Measurements from ENCODE around the gene OTX2. TPM values are rescaled to one million over a fixed set of nuclear protein-coding genes. Genes with fewer than 3 reads are reported as not detected.

The OTX2 gene
- polyA plus RNA-seq, 2 of the 4 experiments (the other 2 are of a cell fraction) = not detected

DNA sequence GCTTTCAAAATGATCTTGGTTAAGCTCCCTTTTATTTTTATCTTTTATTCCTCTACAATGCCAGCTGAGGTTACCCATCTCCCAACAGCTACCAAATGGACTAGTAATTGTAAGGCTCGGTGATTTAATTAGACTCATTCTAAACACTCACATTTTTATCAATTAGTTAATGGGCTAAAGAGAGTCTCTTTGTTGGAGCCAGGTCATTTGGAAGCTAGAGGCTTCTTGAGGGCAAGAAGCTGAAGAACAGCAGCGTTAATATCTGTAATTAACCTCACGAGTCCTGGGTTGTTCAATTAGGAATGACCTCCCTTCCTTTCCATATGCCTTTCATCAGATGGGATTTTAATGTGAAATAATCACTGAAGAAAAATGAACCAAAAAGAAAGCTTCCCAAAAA lies 56.9 kb downstream of the OTX2 start:
- DNase-seq (ENCODE audit: low read depth in 1 of 2, low spot score in 1 of 2) = no peak
- no peak overlapping the region for H3K4me2 ChIP-seq
- H3K9me3 ChIP-seq = no peaks in the 10 kb centered on the region
- FAIRE-seq = no peak
- H3K4me3 ChIP-seq = no peak overlapping the region
- no peak overlapping the region for H3K27ac ChIP-seq
- ChIA-PET POLR2A (no interaction called here), CTCF (interaction anchor here (1.3 kb wide), 1 partner anchor 17 kb away, joined by 5 read pairs; no protein-coding TSS in a partner anchor)
- TF ChIP-seq MAFK (IDR thresholded peaks at IDR 0.05; ENCODE audit: partially characterized antibody) = no peak
- TF ChIP-seq, protein P1, sequence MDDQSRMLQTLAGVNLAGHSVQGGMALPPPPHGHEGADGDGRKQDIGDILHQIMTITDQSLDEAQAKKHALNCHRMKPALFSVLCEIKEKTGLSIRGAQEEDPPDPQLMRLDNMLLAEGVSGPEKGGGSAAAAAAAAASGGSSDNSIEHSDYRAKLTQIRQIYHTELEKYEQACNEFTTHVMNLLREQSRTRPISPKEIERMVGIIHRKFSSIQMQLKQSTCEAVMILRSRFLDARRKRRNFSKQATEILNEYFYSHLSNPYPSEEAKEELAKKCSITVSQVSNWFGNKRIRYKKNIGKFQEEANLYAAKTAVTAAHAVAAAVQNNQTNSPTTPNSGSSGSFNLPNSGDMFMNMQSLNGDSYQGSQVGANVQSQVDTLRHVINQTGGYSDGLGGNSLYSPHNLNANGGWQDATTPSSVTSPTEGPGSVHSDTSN (IDR thresholded peaks at IDR 0.05) = no peak
- TF ChIP-seq EHF (CRISPR knock-in tag; IDR thresholded peaks at IDR 0.05) = no peak
- TF ChIP-seq ZNF302 (CRISPR knock-in tag; IDR thresholded peaks at IDR 0.05) = no peak
- no peak for TF ChIP-seq BHLHE40 (IDR thresholded peaks at IDR 0.05; ENCODE audit: low read depth, low read length)
- TF ChIP-seq KDM1A (IDR thresholded peaks at IDR 0.05; ENCODE audit: low read depth) = no peak
- TF ChIP-seq EHMT2 (IDR thresholded peaks at IDR 0.05; ENCODE audit: low read depth) = no peak
- TF ChIP-seq RAD21 (conservative IDR thresholded peaks at IDR 0.05 in 1 of 2, IDR thresholded peaks at IDR 0.05 in 1 of 2) = no peak
- no peak for TF ChIP-seq JUNB (IDR thresholded peaks at IDR 0.05)
- 21% methylated on average over 3 of the region's 3 CpGs for WGBS (ENCODE audit: missing lambda C conversion rate)
- no peaks in the 10 kb centered on the region for H3K4me1 ChIP-seq
- ATAC-seq = no peak

DNA sequence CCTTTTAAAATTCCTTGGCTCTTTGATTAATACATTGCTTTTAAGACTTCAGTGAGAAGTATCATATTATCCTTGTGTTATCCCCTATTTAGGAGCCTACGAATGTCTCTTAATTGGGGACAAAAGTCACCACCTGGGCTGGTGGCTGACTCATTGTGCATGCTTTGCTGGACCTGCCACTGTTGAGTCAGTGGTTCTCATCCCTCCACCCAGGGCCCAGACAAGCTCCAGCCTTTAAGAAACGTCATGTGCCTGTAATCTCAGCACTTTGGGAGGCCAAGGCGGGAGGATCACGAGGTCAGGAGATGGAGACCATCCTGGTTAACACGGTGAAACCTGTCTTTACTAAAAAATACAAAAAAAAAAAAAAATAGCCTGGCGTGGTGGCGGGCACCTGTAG lies 57.9 kb downstream of the OTX2 start:
- no peak for ATAC-seq
- no peaks in the 10 kb centered on the region for H3K9me3 ChIP-seq
- no peak for DNase-seq (ENCODE audit: low read depth in 1 of 2, low spot score in 1 of 2)
- no peaks in the 10 kb centered on the region for H3K4me1 ChIP-seq
- H3K4me2 ChIP-seq = no peak overlapping the region
- POLR2A ChIA-PET = no interaction called here
- CTCF ChIA-PET = interaction anchor here (0.7 kb wide), 1 partner anchor 42 kb away, joined by 3 read pairs; no protein-coding TSS in a partner anchor
- TF ChIP-seq HOXB13 (CRISPR knock-in tag; IDR thresholded peaks at IDR 0.05; ENCODE audit: low read depth) = no peak
- no peak for TF ChIP-seq TP53 (CRISPR knock-in tag; IDR thresholded peaks at IDR 0.05)
- TF ChIP-seq, protein P2, sequence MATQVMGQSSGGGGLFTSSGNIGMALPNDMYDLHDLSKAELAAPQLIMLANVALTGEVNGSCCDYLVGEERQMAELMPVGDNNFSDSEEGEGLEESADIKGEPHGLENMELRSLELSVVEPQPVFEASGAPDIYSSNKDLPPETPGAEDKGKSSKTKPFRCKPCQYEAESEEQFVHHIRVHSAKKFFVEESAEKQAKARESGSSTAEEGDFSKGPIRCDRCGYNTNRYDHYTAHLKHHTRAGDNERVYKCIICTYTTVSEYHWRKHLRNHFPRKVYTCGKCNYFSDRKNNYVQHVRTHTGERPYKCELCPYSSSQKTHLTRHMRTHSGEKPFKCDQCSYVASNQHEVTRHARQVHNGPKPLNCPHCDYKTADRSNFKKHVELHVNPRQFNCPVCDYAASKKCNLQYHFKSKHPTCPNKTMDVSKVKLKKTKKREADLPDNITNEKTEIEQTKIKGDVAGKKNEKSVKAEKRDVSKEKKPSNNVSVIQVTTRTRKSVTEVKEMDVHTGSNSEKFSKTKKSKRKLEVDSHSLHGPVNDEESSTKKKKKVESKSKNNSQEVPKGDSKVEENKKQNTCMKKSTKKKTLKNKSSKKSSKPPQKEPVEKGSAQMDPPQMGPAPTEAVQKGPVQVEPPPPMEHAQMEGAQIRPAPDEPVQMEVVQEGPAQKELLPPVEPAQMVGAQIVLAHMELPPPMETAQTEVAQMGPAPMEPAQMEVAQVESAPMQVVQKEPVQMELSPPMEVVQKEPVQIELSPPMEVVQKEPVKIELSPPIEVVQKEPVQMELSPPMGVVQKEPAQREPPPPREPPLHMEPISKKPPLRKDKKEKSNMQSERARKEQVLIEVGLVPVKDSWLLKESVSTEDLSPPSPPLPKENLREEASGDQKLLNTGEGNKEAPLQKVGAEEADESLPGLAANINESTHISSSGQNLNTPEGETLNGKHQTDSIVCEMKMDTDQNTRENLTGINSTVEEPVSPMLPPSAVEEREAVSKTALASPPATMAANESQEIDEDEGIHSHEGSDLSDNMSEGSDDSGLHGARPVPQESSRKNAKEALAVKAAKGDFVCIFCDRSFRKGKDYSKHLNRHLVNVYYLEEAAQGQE (IDR thresholded peaks at IDR 0.05) = no peak
- no peak overlapping the region for H3K27ac ChIP-seq
- FAIRE-seq = no peak
- H3K4me3 ChIP-seq = no peak overlapping the region
- whole genome bisulfite sequencing (ENCODE audit: missing lambda C conversion rate) = 19% methylated on average over 7 of the region's 7 CpGs

DNA sequence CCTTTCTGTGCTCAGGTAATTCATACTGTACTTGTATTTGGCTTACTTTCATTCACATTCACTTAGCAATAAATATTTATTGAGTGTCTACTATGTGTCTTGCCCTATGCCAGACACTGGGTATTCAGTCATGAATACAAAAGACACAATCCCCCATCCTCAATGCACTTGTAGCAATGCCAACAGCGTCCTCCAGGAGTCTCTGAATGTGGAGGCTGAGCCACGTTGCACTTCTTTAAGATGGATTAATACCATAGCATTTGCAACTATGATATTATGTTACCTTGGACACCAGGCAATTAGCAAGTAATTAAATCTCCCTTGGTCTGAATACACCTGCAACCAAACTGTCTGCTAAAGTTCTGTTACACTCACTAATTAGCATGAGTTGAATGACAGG lies 58.8 kb downstream of the OTX2 start:
- 4% methylated on average over 2 of the region's 2 CpGs for WGBS (ENCODE audit: missing lambda C conversion rate)

More for the DNA sequence above, 58.8 kb downstream of the OTX2 start:
- ChIA-PET POLR2A (no interaction called here), CTCF (no interaction called here)
- no peak for TF ChIP-seq NPAS2 (CRISPR knock-in tag; IDR thresholded peaks at IDR 0.05; ENCODE audit: borderline replicate concordance)
- no peak for TF ChIP-seq EP300 (IDR thresholded peaks at IDR 0.05)
- TF ChIP-seq ESRRA (IDR thresholded peaks at IDR 0.05; ENCODE audit: borderline replicate concordance, low read length) = no peak
- TF ChIP-seq, protein P3, sequence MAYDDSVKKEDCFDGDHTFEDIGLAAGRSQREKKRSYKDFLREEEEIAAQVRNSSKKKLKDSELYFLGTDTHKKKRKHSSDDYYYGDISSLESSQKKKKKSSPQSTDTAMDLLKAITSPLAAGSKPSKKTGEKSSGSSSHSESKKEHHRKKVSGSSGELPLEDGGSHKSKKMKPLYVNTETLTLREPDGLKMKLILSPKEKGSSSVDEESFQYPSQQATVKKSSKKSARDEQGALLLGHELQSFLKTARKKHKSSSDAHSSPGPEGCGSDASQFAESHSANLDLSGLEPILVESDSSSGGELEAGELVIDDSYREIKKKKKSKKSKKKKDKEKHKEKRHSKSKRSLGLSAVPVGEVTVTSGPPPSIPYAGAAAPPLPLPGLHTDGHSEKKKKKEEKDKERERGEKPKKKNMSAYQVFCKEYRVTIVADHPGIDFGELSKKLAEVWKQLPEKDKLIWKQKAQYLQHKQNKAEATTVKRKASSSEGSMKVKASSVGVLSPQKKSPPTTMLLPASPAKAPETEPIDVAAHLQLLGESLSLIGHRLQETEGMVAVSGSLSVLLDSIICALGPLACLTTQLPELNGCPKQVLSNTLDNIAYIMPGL (CRISPR knock-in tag; IDR thresholded peaks at IDR 0.05; ENCODE audit: borderline replicate concordance) = no peak
- TF ChIP-seq EHMT2 (IDR thresholded peaks at IDR 0.05; ENCODE audit: low read depth) = no peak
- TF ChIP-seq, protein P4, sequence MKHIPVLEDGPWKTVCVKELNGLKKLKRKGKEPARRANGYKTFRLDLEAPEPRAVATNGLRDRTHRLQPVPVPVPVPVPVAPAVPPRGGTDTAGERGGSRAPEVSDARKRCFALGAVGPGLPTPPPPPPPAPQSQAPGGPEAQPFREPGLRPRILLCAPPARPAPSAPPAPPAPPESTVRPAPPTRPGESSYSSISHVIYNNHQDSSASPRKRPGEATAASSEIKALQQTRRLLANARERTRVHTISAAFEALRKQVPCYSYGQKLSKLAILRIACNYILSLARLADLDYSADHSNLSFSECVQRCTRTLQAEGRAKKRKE (CRISPR knock-in tag; IDR thresholded peaks at IDR 0.05; ENCODE audit: low read depth) = no peak
- no peak for TF ChIP-seq ZC3H11A (IDR thresholded peaks at IDR 0.05)
- no peak for TF ChIP-seq FOSB (CRISPR knock-in tag; IDR thresholded peaks at IDR 0.05)
- TF ChIP-seq NFE2L2 (conservative IDR thresholded peaks at IDR 0.05; ENCODE audit: low read length) = no peak
- TF ChIP-seq SMC3 (IDR thresholded peaks at IDR 0.05) = no peak
- Histone ChIP-seq H3K9me3 (no peaks in the 10 kb centered on the region), H3K27ac (no peak overlapping the region), H3K4me2 (no peak overlapping the region), H3K4me1 (no peaks in the 10 kb centered on the region), H3K4me3 (no peak overlapping the region)
- FAIRE-seq (no peak), DNase-seq (ENCODE audit: low read depth in 1 of 2, low spot score in 1 of 2) (peak; percentile 4 to 21), ATAC-seq (no peak)
